ENCODE results near the gene CCDC39. TPM values are rescaled to one million over a fixed set of nuclear protein-coding genes. Genes with fewer than 3 reads are reported as not detected.

Gene CCDC39
- total and polyA plus RNA-seq, 2 of the 13 experiments (the other 11 are each of a cell fraction or from before 2014, with no cell fraction given): not detected

DNA sequence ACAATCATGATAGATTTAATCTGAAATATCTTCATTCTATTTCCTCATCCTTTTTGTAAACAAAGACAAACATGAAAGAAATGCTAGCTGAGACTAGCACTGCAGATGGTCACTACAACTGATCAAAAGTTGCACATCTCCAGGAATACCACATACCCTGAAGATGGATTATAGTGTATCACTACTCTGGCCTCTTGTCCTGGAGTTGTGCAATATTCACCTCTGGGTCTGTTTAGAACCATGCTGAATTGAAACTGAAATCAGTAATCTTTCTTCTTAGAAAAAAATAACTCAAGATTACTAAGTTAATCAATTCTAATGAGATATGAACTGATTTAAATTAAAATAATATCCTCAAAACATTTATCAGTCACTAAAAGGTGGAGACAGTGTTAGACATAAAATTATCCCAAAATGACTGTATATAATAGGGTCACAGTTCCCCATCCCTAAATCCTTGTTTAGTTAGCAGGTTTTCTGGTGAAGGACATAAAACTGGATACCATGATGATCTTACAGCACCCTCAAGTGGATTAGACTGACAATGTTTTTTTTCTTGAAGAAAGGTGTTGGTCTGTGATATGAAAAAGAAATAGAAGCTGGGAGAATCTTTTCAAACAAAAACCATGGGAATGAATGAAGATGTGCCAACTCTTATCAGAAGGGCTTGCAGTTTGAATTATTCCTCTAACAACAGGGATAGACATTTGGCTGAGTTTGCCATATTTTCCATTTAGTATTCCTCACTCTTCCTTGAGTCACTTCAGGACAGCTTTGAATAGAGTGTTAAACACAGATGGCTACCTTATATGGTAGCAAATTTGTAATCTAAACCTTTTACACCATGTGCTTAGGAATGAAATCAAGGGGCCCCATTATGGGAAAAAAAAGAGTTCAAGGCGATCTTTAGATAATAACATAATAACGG lies 84.4 kb downstream of the CCDC39 start:
- Histone ChIP-seq H4K20me1 (ENCODE audit: insufficient read depth, low read length) (no peaks in the 10 kb centered on the region), H3K4me1 (ENCODE audit: insufficient read depth, low read length) (no peaks in the 10 kb centered on the region), H3K27ac (ENCODE audit: extremely low read length, insufficient read depth, low read length) (no peak overlapping the region), H3K4me3 (replicated peaks in 1 of 3; ENCODE audit: insufficient read depth in 1 of 3, low read depth in 2 of 3, low read length in 3 of 3) (no peak overlapping the region), H3K9ac (ENCODE audit: insufficient read depth, low read depth, low read length) (no peak overlapping the region), H3K4me2 (ENCODE audit: low read depth, low read length) (no peak overlapping the region), H3K9me3 (ENCODE audit: low read length) (no peaks in the 10 kb centered on the region), H3K79me2 (ENCODE audit: insufficient read depth, low read length) (no peaks in the 10 kb centered on the region), H3K36me3 (replicated peaks in 1 of 2; ENCODE audit: control insufficient read depth in 1 of 2, insufficient read depth in 2 of 2, low read length in 2 of 2) (no peaks in the 10 kb centered on the region), H3K27me3 (ENCODE audit: control insufficient read depth in 1 of 2, insufficient read depth in 2 of 2, low read length in 2 of 2) (no peaks in the 10 kb centered on the region; a peak in 1 of 5 replicates), H2AFZ (ENCODE audit: low read length) (no peak overlapping the region)
- in situ Hi-C loops (cut with HindIII; ENCODE audit: extremely low pct_ligation_motif_present, low pct_unique_long_range_greater_than_20kb): loop anchor here (10.0 to 25.0 kb wide), 2 partner anchors 670 to 783 kb away; no protein-coding TSS in a partner anchor
- FAIRE-seq: no peak
- ChIA-PET CTCF (ENCODE audit: low intra/inter-chr PET ratio, low total read pairs) (interaction anchor here (1.6 kb wide), 1 partner anchor 666 kb away, joined by 7 read pairs; no protein-coding TSS in a partner anchor), POLR2A (no interaction called here)
- intact Hi-C loops (cut with micrococcal nuclease; ENCODE audit: unreplicated experiment): loop anchor here (1.0 kb wide), 1 partner anchor 784 kb away; no protein-coding TSS in a partner anchor
- no TSS peak for BruUV-seq (replicated peaks)
- 0% methylated on average over 2 of the region's 2 CpGs for WGBS (ENCODE audit: low lambda C conversion rate)
- peak; percentile 13 for DNase-seq (ENCODE audit: low spot score)
- 0 out of 3 replicates have a peak, but pooled peaks have one; percentile 29 for ATAC-seq
- TF ChIP-seq, protein P1, sequence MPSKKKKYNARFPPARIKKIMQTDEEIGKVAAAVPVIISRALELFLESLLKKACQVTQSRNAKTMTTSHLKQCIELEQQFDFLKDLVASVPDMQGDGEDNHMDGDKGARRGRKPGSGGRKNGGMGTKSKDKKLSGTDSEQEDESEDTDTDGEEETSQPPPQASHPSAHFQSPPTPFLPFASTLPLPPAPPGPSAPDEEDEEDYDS (CRISPR knock-in tag; IDR thresholded peaks at IDR 0.05): no peak
- TF ChIP-seq ZNF382 (CRISPR knock-in tag; IDR thresholded peaks at IDR 0.05; ENCODE audit: borderline replicate concordance) (no peak), ZNF282 (IDR thresholded peaks at IDR 0.05; ENCODE audit: partially characterized antibody) (no peak), STAG1 (CRISPR knock-in tag; IDR thresholded peaks at IDR 0.05) (peak; percentile 67), ARID2 (CRISPR knock-in tag; IDR thresholded peaks at IDR 0.05; ENCODE audit: borderline replicate concordance) (no peak), SRF (IDR thresholded peaks at IDR 0.05; ENCODE audit: low read depth, low read length) (no peak), ZNF737 (CRISPR knock-in tag; IDR thresholded peaks at IDR 0.05; ENCODE audit: borderline replicate concordance) (no peak), ZSCAN9 (CRISPR knock-in tag; IDR thresholded peaks at IDR 0.05; ENCODE audit: borderline replicate concordance) (no peak), ZNF546 (CRISPR knock-in tag; conservative IDR thresholded peaks at IDR 0.05) (no peak), ZNF530 (CRISPR knock-in tag; IDR thresholded peaks at IDR 0.05; ENCODE audit: low read depth) (no peak), RORA (CRISPR knock-in tag; IDR thresholded peaks at IDR 0.05) (no peak), ZIK1 (CRISPR knock-in tag; IDR thresholded peaks at IDR 0.05; ENCODE audit: borderline replicate concordance, low read depth) (no peak), TEAD3 (CRISPR knock-in tag; optimal IDR thresholded peaks at IDR 0.05; ENCODE audit: borderline replicate concordance) (no peak)
- TF ChIP-seq, protein P2, sequence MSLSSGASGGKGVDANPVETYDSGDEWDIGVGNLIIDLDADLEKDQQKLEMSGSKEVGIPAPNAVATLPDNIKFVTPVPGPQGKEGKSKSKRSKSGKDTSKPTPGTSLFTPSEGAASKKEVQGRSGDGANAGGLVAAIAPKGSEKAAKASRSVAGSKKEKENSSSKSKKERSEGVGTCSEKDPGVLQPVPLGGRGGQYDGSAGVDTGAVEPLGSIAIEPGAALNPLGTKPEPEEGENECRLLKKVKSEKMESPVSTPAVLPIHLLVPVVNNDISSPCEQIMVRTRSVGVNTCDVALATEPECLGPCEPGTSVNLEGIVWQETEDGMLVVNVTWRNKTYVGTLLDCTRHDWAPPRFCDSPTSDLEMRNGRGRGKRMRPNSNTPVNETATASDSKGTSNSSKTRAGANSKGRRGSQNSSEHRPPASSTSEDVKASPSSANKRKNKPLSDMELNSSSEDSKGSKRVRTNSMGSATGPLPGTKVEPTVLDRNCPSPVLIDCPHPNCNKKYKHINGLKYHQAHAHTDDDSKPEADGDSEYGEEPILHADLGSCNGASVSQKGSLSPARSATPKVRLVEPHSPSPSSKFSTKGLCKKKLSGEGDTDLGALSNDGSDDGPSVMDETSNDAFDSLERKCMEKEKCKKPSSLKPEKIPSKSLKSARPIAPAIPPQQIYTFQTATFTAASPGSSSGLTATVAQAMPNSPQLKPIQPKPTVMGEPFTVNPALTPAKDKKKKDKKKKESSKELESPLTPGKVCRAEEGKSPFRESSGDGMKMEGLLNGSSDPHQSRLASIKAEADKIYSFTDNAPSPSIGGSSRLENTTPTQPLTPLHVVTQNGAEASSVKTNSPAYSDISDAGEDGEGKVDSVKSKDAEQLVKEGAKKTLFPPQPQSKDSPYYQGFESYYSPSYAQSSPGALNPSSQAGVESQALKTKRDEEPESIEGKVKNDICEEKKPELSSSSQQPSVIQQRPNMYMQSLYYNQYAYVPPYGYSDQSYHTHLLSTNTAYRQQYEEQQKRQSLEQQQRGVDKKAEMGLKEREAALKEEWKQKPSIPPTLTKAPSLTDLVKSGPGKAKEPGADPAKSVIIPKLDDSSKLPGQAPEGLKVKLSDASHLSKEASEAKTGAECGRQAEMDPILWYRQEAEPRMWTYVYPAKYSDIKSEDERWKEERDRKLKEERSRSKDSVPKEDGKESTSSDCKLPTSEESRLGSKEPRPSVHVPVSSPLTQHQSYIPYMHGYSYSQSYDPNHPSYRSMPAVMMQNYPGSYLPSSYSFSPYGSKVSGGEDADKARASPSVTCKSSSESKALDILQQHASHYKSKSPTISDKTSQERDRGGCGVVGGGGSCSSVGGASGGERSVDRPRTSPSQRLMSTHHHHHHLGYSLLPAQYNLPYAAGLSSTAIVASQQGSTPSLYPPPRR (CRISPR knock-in tag; IDR thresholded peaks at IDR 0.05; ENCODE audit: borderline replicate concordance): no peak
- TF ChIP-seq, protein P3, sequence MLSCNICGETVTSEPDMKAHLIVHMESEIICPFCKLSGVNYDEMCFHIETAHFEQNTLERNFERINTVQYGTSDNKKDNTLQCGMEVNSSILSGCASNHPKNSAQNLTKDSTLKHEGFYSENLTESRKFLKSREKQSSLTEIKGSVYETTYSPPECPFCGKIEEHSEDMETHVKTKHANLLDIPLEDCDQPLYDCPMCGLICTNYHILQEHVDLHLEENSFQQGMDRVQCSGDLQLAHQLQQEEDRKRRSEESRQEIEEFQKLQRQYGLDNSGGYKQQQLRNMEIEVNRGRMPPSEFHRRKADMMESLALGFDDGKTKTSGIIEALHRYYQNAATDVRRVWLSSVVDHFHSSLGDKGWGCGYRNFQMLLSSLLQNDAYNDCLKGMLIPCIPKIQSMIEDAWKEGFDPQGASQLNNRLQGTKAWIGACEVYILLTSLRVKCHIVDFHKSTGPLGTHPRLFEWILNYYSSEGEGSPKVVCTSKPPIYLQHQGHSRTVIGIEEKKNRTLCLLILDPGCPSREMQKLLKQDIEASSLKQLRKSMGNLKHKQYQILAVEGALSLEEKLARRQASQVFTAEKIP (CRISPR knock-in tag; IDR thresholded peaks at IDR 0.05; ENCODE audit: borderline replicate concordance): no peak

All from HepG2 (cell line).